ENCODE data around the gene DNAJC11.

The DNAJC11 gene

GRCh38 chr1:6614019-6614928, 87.3 kb downstream of the DNAJC11 start:
- 0% methylated on average over 113 to 117 of the region's 117 CpGs for WGBS, 2 experiments
- Histone ChIP-seq H3K9me3 (ENCODE audit: control insufficient read depth, low read length) (no peaks in the 10 kb centered on the region), H3K36me3 (ENCODE audit: control insufficient read depth, insufficient read depth, low read length) (peaks cover 15% of the 10 kb centered on the region), H3K4me1 (ENCODE audit: control insufficient read depth, insufficient read depth, low read length) (peaks cover 3% of the 10 kb centered on the region), H3K27me3 (ENCODE audit: control insufficient read depth, insufficient read depth, low read length, poor library complexity, severe bottlenecking) (peaks cover 7% of the 10 kb centered on the region), H3K4me3 (ENCODE audit: insufficient read depth, low read depth, low read length) (peak overlapping the region; percentile 93), H3K27ac (ENCODE audit: insufficient read depth, low read depth, low read length, poor library complexity, severe bottlenecking) (peak overlapping the region; percentile 50)

- Histone ChIP-seq H3K4me1 (ENCODE audit: control insufficient read depth, insufficient read depth, low read length) (peaks cover 3% of the 10 kb centered on the region), H3K36me3 (ENCODE audit: control insufficient read depth, insufficient read depth, low read length) (peaks cover 10% of the 10 kb centered on the region), H3K27ac (ENCODE audit: insufficient read depth, low read depth, low read length, poor library complexity, severe bottlenecking) (peak within 1 kb of the TSS; percentile 50), H3K27me3 (ENCODE audit: control insufficient read depth, insufficient read depth, low read length, poor library complexity, severe bottlenecking) (peaks cover 7% of the 10 kb centered on the region), H3K9me3 (ENCODE audit: control insufficient read depth, low read length) (no peaks in the 10 kb centered on the region), H3K4me3 (ENCODE audit: insufficient read depth, low read depth, low read length) (peak within 1 kb of the TSS; percentile 93)
- 0% methylated on average over 84 of the region's 84 CpGs for WGBS, 2 experiments
Observed at GRCh38 chr1:6613361-6614018, 88.1 kb downstream of the DNAJC11 start, which contains the start of gene PHF13. PHF13 (plus strand) TSS chr1:6613731; CDS start chr1:6614067, 336 bp downstream.

DNA sequence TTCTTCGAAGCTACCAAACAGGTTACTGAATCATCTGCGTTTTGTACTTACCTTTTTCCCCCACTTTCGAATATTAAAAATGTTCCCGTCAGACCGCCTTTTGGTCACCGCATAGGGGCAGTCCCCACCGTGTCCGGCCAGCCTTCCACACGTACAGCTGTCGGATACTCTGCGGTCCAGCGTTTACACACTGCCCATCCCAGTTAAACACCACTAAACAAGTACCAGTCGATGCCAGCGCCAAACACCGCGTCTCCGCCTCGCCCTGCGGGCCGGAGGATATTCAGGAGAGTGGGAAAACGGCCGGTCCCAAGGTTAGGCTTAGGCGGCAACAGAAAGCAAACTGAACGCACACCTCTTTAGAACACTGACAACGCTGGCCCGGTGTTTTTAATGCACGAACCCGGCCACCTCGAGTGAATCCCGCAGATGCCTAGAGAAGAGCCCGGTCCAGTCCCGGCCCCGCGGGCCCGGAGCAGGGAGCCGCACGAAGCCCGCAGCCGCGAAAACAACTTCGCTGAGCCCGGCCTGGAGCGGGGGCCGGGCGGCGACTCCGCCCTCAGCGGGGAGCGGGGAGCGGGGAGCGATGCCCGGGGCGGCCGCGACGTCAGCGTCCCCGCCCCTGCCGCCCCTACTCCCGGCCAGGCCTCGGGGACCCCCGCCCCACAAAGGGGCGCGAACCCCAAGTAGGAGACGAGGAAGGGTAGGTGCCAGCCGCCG, 88.8 kb downstream of the DNAJC11 start:
- Histone ChIP-seq H3K27me3 (ENCODE audit: control insufficient read depth, insufficient read depth, low read length, poor library complexity, severe bottlenecking) (peaks cover 7% of the 10 kb centered on the region), H3K4me3 (ENCODE audit: insufficient read depth, low read depth, low read length) (peak overlapping the region; percentile 93), H3K36me3 (ENCODE audit: control insufficient read depth, insufficient read depth, low read length) (peaks cover 6% of the 10 kb centered on the region), H3K4me1 (ENCODE audit: control insufficient read depth, insufficient read depth, low read length) (peaks cover 3% of the 10 kb centered on the region), H3K27ac (ENCODE audit: insufficient read depth, low read depth, low read length, poor library complexity, severe bottlenecking) (no peak overlapping the region), H3K9me3 (ENCODE audit: control insufficient read depth, low read length) (no peaks in the 10 kb centered on the region)
- 1% methylated on average over 67 of the region's 67 CpGs for WGBS, 2 experiments

DNA sequence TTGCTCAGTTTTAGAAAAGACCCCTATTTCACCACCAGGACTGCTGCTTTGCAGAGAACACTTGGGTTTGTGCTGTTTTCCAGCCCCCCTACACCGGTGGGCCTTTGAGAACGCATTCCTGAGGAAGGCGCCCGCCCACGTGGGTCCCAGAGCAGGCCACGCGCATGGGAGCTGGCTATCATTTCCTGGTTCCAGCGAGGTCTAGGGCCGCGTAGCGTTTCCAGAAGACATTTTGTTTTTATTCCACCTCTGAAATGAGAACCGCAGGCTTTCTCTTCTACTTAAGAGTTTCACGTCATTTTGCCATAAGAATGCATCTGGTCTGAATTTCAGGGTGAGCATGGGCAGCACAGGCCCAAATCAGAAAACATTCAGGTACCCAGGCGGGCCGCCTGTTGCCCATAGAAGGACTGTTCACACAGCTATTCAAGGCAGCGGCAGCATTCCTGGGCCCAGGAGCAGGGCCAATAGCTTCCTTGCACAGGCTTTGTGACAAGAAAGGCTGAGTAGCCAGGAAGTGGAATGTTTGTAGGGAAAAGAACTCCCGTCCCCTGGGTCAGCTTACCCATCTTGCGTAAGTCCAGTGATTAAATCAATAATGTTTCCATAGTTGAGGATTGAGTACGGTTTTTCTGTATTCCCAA, 97.6 kb downstream of the DNAJC11 start:
- peak overlapping the region; percentile 71 for H3K4me3 ChIP-seq (ENCODE audit: insufficient read depth, low read depth, low read length)
- WGBS, 2 experiments, result 18 to 20% methylated on average over 18 to 19 of the region's 19 CpGs

GRCh38 chr1:6603238-6603914, 98.2 kb downstream of the DNAJC11 start:
- Histone ChIP-seq H3K27ac (ENCODE audit: insufficient read depth, low read depth, low read length, poor library complexity, severe bottlenecking) (peak overlapping the region; percentile 80), H3K4me3 (ENCODE audit: insufficient read depth, low read depth, low read length) (peak overlapping the region; percentile 71), H3K36me3 (ENCODE audit: control insufficient read depth, insufficient read depth, low read length) (no peaks in the 10 kb centered on the region), H3K27me3 (ENCODE audit: control insufficient read depth, insufficient read depth, low read length, poor library complexity, severe bottlenecking) (peaks cover 20% of the 10 kb centered on the region), H3K4me1 (ENCODE audit: control insufficient read depth, insufficient read depth, low read length) (peaks cover 18% of the 10 kb centered on the region), H3K9me3 (ENCODE audit: control insufficient read depth, low read length) (no peaks in the 10 kb centered on the region)
- 3% methylated on average over 36 of the region's 36 CpGs for WGBS, 2 experiments

More for the DNA sequence above, 97.6 kb downstream of the DNAJC11 start:
- Histone ChIP-seq H3K4me1 (ENCODE audit: control insufficient read depth, insufficient read depth, low read length) (peaks cover 18% of the 10 kb centered on the region), H3K27me3 (ENCODE audit: control insufficient read depth, insufficient read depth, low read length, poor library complexity, severe bottlenecking) (peaks cover 20% of the 10 kb centered on the region), H3K36me3 (ENCODE audit: control insufficient read depth, insufficient read depth, low read length) (no peaks in the 10 kb centered on the region), H3K9me3 (ENCODE audit: control insufficient read depth, low read length) (no peaks in the 10 kb centered on the region), H3K27ac (ENCODE audit: insufficient read depth, low read depth, low read length, poor library complexity, severe bottlenecking) (peak overlapping the region; percentile 80)

DNA sequence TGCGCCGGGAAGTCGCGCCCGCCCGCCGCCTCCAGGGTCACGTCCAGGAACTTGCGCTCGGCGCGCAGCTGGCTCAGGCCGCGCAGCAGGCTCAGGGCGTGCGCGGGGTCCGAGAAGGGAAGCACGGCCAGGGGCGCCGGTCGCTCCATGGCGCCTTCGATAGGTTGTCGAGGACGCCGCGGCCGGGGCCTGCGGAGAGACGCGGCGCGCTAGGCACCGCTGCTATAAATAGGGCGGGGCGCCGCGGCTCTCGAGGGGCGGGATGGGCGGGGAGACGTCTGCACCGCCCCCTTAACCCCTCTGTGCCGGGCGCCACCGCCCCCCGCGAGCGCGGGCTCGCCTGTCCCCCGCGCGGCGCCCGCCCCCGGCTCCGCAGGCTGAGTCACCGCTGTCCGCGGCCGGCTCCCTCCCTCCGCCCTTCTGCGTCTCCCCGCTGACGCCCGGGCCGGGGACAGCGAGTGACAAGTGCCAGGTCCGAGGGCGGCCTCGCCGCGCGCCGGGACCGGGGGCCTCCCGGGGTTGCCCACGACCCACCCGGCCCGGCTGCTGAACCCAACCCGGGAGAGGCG, 98.9 kb downstream of the DNAJC11 start, which contains the start of gene KLHL21:
TSS of gene KLHL21 (minus strand) at position 201 of the 569 bp plus-strand sequence. CDS start at position 149, 52 bp downstream.
- Histone ChIP-seq H3K27me3 (ENCODE audit: control insufficient read depth, insufficient read depth, low read length, poor library complexity, severe bottlenecking) (peaks cover 20% of the 10 kb centered on the region), H3K36me3 (ENCODE audit: control insufficient read depth, insufficient read depth, low read length) (no peaks in the 10 kb centered on the region), H3K27ac (ENCODE audit: insufficient read depth, low read depth, low read length, poor library complexity, severe bottlenecking) (peak within 1 kb of the TSS; percentile 80), H3K4me3 (ENCODE audit: insufficient read depth, low read depth, low read length) (peak within 1 kb of the TSS; percentile 71), H3K4me1 (ENCODE audit: control insufficient read depth, insufficient read depth, low read length) (peaks cover 18% of the 10 kb centered on the region), H3K9me3 (ENCODE audit: control insufficient read depth, low read length) (no peaks in the 10 kb centered on the region)
- 0% methylated on average over 84 of the region's 84 CpGs for WGBS, 2 experiments

- no peaks in the 10 kb centered on the region for H3K9me3 ChIP-seq (ENCODE audit: control insufficient read depth, low read length)
- H3K27me3 ChIP-seq (ENCODE audit: control insufficient read depth, insufficient read depth, low read length, poor library complexity, severe bottlenecking), result peaks cover 20% of the 10 kb centered on the region
- no peaks in the 10 kb centered on the region for H3K36me3 ChIP-seq (ENCODE audit: control insufficient read depth, insufficient read depth, low read length)
- H3K27ac ChIP-seq (ENCODE audit: insufficient read depth, low read depth, low read length, poor library complexity, severe bottlenecking), result no peak overlapping the region
- 0 to 1% methylated on average over 103 of the region's 103 CpGs for WGBS, 2 experiments
- H3K4me3 ChIP-seq (ENCODE audit: insufficient read depth, low read depth, low read length), result peak overlapping the region; percentile 71
- H3K4me1 ChIP-seq (ENCODE audit: control insufficient read depth, insufficient read depth, low read length), result peaks cover 18% of the 10 kb centered on the region
Observed at GRCh38 chr1:6601923-6602668, 99.5 kb downstream of the DNAJC11 start.

DNA sequence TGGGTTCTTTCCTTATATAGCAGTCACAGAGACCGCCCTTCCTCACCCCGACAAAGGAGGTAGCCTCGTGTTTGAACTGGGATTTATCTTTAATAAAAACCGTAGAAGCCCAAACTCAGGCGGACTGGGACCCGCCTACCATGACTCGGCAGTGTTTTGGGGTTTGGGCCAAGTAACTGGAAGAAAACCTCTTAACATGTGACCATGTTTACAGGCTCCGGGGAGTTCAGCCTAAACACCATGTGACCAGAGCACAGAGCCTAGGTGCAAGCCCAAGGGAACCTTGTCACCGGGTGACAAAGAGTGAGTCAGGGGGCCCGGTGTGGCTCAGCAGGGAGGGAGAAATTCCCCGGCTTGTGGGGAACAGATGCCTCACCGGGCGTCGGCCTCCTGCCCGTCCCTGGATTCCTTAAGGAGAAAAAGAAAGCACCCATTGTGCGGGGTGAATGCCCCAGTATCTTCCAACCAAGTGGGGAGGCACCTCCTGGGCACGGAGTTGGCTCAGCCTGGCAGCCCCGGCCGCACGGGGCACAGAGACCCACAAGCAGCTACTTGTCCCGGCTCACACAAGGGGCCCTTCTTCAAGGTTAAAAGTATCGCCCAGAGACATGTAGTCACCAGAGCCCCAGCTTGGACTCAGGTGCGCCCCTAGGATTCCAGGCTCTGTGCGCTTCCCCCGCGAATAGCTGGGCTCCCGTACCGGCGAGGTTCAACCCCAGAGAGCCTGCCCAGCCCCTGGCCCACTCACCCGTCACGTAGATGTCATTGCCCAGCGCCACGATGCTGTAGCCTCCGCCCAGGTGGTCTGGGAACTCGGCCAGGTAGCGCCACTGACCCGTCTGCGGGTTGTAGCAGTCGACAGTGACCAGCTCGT, 100.3 kb downstream of the DNAJC11 start:
- WGBS, 2 experiments, result 1% methylated on average over 40 of the region's 40 CpGs
- Histone ChIP-seq H3K4me1 (ENCODE audit: control insufficient read depth, insufficient read depth, low read length) (peaks cover 18% of the 10 kb centered on the region), H3K27me3 (ENCODE audit: control insufficient read depth, insufficient read depth, low read length, poor library complexity, severe bottlenecking) (peaks cover 20% of the 10 kb centered on the region), H3K4me3 (ENCODE audit: insufficient read depth, low read depth, low read length) (peak overlapping the region; percentile 71), H3K9me3 (ENCODE audit: control insufficient read depth, low read length) (no peaks in the 10 kb centered on the region), H3K36me3 (ENCODE audit: control insufficient read depth, insufficient read depth, low read length) (no peaks in the 10 kb centered on the region), H3K27ac (ENCODE audit: insufficient read depth, low read depth, low read length, poor library complexity, severe bottlenecking) (no peak overlapping the region)
